Suppressor macrophage (primary cell): Measurements from ENCODE around the gene ZNF618.

ENCODE experiments used
- DNase-seq, 4 experiments: peaks; one replicate each; pipeline ENCODE4 v3.0.0-alpha.2; 2020 to 2022

ZNF618 gene

DNA sequence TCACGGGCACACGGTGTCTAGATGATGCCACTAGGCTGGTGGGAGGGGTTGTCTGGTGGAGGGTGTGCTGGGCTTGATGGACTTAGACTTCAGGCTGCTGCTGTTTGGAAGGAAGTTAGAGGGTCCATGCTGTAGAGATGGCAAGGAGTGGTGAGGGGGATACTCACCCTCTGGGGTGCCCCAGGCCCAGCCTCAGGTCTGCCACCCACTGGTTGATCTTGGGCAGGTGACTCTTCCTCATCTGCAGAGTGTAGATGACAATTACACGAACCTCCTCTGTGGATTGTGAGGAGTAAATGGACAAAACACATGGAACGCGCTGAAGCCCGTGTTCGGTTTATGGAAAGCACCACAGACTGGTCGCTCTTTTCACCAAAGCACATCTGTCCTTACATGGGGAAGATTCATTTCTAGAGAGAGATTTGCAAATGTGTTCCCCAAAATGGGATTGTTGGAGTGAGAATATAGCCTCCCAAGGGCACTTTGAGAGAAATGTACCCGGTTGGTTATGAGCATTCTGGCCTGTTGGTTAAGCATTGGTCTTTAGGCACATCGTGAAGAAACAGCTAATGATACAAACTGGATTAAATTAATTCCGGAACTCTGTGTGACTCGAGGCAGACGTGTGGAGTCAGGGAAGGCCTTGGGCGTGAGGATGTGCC, 58.2 kb downstream of the ZNF618 start:
- DNase-seq, result no peak

DNA sequence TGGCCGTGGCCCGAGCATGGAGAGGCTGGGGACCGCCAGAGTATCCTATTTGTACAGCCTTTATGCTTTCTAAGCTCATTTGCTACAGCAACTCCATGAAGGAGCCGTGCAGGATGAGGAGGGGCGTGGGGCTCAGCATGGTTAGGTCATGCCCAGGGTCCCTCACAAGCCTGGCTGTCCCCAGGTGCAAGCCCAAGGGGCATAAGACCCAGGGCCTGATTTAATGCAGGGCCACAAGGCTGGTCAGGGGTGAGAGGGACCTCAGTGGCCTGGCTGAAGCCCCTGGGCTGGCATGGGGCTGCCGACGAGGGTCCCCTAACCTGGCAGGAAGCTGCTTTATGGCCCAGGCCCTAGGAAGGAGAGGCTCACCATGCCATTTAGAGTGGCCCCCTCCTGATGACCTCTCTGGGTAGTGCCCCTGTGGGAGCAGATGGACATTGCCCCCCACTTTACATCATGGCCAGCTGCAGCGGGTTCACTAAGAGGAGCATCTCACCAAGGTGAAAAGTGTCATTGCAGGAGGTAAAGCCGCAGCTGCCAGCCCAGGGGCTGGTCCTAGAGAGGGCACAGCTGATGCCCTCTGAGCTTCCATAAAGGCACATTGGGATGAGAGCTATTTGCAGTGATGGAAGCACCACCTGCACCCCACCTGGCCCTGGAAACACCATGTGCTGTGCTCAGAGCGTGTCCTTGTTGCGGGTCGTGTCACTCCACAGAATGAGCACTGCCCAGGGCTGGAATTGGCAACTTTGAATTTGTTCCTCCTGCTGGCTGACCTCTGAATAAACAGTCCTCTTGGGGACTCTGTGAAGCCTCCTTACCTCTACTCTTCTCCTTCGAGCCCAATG, 58.9 kb downstream of the ZNF618 start:
- no peak for DNase-seq

DNA sequence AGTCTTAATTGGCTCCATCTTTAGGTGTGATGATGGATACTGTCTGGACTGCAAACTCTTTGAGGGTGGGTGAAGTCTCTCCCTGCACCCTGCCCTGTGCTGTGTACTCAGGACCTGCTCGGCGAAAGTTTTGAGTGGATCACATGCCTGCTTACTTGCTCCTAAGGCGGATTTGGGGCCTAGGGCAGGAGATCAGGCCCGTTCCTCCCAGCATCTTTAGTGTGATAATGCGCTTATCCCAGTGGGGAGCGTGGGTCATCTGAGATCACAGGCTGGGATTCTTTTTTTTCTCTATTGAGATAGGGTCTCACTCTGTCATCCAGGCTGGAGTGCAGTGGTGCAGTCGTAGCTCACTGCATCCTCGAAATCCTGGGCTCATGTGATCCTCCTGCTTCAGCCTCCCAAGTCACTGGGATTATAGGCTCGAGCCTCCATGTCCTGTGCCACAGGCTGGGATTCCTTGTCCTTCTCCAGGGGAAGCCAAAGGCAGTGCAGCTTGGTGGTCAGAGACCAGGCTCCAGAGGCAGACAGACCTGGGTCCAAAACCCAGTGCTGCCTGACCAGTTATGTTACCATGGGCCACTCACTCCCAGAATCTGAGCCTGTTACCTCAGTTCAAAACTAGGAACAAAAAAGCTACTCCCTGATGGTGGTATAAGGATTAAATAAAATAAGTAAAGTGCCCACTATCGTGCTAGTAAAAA, 59.7 kb downstream of the ZNF618 start:
- DNase-seq, result no peak

DNA sequence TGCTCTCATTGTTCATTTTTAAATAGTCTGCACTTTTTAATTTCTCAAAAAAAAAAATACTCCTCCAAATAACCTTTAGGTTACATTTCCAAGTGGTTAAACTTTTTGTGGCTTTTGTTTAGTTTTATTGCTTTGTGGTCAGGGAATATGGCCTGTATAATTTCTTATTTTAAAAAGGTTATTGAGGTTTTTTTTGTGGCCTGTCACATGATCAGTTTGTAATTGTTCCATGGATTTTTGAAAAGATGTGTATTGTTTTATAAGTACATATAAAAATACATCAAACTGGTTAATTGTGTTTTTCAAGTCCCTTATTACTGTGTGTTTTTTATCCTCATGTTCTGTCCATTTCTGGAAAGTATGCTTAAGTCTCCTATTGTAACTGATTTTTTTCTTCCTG, 64.0 kb downstream of the ZNF618 start:
- no peak for DNase-seq

DNA sequence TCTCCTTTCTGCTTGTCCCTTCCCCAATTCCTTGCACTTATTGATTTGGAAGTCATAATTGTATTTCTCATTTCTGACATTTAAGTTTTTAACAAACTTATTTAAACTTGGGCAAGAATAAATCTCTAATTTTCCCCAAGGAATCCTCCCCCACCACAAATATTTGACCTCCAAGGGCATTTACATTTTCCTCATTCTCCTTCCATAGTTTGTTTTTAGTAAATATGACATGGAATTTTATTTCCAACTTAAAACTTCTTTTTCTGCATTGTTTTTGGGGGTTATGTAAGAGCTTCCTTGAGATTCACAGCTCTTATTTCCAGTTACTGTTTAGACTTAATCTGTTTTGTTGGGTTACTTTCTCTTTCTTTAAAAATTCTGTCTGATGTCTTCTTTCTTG, 64.9 kb downstream of the ZNF618 start:
- DNase-seq, result no peak

DNA sequence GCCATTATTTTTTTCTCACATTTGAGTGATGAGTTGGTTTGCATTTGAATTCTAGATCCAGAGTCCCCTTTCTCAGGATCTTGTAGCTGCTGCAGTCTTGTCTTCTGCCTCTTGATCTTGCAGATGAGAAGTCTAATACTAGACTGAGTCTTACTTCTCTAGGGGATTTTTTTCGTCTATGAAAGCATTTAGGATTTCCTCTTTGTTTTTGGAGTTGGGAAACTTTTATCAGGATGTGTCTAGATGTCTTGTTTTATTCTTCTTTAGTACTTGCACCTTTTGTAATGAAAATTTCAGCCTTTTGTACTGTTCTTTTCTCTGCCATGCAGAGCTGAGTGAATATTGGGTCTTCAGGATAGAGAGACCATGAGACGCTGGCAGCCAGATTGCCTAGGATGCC, 65.4 kb downstream of the ZNF618 start:
- DNase-seq, result peak in 2 of 4 experiments; percentile 53 to 64

DNA sequence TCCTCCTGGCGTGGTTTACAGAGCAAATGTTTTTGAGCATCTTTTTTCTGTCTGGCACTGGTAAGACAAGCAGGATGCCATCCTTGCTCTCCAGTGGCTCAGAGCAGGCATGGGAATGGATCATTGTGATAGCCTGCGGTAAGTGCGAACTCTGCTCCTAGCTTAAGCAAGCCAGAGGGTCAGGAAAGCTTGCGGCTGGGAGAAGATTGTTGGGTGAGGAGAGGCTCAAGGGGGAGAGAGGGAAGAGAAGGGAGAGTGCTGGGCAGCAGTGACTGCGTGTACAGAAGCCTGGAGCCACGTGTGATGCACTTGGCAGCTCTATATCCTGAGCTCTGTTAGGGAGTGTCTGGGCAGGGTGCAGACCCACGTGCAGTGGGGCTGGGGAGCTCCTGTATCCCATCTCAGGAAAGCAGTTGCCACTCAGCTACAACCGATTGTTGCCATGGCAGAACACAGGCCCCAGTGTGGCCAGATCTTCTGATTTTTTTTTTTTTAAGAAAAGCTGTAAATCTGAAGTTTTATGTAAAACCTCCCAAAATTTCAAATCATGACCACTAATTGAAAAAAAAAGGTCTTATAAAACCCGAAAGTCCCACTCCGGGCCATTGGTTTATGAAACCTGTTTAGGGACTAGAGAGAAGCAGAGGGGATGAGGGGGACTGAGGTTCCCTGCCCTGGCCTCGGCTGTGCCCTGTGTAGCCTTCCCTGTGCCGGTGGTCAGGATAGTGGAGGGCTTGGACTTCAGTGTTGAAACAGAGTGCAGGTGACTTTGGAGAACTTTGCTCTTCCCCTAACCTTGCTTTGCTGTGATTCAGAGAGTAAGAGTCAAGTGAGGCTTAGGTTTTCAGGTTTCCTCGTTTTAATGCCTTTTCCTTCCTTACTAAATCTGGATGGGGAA, 67.3 kb downstream of the ZNF618 start:
- DNase-seq, result no peak

DNA sequence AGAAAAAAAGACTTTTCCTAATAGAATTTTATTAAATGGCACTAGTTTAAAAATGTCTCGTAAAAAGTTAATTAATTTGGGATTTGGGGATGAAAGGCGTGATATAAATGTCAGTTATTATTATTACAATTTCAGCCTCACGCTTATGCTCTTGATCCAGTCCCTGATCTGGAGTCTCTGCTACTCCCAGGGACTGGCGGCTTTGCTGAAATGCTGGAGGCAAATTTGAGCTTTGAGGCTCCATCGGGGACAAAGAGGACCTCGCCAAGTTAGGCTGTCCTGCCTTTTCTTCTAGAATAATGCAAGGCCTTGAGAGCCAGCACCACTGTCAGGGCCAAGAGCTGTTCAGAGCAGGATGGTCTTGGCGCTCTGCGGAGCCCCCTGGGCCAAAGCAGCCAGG, 69.7 kb downstream of the ZNF618 start:
- DNase-seq, result no peak

DNA sequence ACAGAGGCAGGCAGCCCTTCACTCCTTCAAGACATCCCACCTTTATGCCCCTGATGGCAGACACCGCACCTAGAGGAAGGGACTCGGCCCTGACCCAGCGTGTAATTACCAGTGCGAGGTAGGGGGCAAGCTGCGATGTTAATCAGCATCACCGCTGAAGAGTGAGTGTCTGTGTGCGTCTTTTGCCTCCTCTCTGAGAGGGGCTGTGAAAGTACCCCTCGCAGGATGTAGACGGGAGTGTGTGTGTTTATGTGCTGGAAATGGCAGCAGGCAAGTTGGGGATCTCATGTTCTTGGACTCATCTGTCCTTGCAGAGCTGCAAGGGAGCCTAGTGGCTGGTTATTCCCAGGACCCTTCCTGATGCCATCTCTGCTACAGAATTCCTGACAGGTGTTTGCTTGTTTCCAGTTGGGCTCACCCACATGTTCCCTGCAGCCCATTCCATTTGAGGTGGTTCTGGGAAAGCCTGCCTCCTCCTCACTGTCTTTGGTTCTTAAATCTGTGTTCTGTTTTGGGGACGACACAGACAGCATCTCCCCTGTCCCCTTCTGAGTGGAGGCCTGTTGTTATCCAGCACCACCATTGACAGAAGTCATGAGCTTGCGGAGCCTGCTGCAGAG, 70.5 kb downstream of the ZNF618 start:
- no peak for DNase-seq

DNA sequence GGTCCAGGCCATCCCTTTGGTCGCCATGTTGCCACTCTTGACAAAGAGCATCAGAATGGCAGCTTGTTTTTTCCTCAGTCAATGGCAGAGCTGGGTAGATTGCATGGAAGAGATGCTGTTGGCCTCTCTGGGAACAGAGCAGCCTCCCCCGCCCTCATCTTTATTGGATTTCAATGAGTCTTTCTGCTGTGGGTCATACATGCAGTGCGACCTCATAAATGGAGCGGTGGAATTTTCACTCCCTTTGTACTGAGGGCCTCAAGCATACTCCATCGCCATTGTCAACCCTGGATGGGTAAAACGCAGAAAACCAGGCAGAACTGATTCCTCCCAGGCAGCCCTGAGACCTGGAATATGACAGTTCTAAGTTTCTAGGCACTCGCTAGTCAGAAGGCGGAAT, 71.8 kb downstream of the ZNF618 start:
- no peak for DNase-seq

DNA sequence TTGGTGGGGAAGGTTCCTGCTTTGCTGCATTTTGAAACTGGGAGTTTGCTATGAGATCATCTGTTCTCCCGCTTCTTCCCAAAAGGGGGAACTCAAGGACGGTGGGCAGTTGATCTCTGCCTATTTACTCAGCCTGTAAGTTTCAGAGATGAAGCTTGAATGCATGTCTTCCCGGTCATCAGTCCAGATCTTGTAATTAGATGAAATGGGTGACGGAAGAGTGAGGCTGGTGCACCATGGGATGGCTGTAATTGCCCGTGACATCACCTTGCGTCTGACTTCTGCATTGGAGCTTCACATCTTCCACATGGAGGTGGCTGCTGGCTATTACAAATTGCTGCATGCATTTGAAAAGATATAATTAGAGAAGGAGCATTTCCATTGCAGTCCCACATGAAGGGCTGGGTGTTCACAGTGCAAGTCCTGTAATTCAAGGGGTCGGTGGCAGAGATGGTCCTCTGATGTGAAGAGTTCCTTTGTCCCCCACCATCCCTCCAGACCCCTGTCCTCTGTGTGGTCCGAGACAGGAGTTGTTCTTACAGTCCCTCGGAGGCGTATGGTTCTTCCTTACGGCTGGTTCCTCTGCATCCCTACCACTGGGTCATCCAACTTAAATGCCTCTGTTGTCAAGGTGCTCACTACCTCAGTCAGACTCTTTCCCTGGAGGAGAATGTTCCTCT, 72.9 kb downstream of the ZNF618 start:
- DNase-seq, result peak; percentile 23 to 75 (median 58)

DNA sequence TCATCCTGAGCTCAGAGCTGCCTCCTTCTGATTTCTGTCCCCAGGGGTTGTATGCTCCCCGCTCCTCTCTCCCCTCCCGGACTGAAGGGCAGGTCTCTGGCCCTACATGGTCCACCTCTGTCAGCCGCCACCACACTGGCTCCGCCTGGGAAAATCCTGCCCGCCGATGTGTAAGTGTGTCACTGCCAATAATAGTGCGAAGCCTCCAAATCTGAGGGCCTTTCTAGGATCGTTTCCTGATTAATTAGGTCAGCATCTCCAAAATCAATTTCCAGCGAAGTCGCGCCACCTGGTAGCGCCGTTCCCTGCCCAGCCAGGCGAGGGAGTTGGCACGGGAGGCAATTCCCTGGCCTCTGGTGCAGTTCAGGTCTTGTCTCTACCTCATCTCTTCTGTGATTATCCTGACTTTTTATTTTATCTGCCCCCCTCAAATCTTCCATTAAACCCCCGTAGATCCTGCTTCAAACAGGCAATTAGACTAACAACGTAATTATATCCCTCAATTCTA, 73.5 kb downstream of the ZNF618 start:
- no peak for DNase-seq

DNA sequence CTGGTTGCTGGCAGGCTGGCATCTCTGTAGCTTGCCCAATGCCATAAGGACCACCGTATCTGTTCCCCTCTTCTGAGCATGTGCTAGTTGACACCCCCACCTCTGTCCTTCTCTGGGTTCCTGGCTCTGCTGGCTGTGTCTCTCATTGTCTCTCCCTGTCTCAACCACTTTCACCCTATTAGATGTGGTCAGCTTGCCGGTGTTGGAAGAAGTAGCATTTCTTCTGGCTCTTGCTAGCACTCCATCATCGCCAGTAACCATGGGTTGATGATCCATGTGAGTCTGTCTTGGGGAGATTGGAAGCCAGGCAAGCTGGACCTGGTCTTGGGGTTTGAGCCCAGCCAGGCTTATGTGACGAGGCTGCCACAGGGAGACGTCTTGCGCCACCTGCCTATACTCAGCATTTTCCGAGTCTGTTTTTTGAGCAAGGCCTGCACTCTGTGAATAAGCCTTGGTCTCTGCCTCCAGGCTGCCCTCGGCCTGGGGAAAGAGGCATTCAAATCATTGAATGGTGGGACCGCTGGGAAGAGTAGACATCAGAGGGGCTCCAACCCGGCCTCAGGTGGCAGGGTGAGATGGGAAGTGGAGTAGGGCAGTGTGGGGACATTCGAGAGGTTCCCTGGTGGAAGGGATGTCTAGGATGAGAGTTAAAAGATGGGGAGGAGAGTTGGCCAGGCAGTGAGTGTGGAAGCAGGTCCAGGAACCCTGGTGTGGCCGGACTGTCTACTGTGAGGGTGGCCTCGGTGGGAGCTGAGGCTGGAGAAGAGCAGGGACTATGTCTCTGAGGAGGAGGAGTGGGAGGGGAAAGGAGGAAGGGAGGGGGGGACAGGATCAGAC, 74.3 kb downstream of the ZNF618 start:
- DNase-seq, result no peak

DNA sequence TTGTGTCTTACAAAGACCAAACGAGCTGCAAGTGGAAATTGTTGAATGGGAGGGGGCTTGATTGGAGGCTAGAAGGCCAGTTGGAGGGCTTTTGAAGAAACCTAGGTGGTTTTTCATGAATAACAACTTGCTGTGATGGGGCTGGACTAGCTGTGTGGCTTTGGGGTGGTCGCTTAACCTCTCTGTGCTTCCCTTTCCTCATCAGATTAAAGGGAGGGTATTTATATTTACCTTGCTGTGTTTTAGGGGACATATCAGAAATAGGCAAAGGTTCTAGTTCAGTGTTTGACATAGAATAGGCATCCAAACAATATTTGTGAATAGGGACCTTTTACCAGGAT, 74.9 kb downstream of the ZNF618 start:
- no peak for DNase-seq

DNA sequence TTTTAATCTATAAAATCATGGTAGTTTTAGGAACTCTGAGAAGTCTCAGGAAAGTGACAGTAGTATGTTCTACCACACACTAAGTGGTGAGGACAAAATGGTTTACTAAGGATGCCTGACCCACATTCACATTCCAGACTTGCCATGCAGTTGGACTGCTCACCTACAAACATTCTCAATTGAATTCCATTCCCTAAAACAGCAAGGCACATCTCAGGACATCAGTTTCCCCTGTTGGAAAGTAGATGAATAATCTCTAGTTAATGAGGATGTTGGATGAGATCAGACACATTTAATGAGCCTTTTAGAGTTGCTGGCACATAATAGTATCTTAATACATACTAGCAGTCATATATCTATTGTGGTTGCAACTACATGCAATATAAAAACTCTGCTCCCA, 76.6 kb downstream of the ZNF618 start:
- no peak for DNase-seq

DNA sequence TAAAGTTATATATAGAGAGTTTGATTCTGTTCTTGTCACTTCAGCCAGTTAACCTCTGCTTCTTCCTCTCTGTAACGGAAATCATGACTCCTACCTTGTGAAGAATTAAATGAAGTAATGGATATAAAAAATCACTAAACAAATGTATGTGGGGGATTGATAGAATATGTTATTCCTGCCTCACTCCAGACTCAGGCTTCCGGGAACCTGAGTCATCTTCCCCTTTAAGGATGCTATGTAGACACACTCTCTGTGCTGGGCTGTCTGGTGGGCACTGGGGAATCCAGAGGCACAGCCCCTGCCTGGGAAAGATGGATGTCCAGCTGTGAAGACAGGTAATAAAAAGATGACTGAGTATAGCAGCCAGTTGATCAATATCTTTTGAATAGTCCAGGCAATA, 77.4 kb downstream of the ZNF618 start:
- DNase-seq, result no peak

DNA sequence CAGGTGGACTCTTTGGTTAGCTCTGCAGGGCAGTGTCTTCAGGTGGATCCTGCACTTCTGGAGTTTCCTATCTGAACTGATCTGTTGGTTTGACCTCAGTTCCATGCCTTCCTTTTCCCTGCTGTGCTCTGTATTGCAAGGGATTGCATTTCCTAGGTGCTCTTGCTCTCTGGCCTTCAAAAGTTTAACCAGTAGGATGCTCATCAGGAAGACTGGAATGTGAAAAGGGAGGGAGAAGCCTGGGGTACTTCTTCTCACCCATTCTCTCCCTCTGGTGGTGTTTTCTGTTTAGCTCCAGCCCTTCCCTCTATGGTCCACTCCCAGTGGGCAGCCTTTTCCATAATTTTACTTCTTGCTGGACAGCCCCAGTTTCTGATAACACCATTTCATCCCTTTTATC, 78.5 kb downstream of the ZNF618 start:
- DNase-seq, result no peak

DNA sequence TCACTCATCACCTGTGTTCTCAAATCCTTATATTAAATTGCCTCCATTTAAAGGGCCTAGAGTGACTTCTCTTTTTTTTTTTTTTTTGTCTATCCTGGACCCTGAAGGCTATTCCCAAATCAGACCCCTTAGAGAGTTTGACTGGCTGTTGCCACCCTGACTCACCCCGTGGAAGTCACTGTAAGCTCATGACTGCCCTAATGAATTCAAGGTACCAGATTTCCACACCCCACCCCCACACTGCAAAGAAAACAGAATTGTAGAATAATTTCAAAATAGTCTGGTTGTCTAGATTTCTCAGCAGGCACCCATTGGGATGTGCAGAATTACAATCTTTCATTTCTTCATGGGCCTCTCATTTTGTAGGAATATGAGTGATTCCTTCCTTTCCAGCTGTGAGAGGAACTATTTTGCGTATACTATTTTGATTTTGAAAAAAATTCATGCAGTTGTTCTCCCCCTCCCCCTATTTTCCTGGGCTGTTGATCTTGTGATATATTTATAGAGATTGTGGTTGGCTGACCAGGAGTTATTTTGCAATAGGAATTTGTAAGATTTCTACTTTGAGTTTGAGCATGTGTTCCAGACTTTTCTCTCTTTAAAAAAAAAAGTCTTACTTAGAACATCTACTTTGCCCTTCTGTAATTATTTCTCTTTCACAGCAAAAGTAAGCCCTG, 79.1 kb downstream of the ZNF618 start:
- peak; percentile 45 to 72 (median 58) for DNase-seq

DNA sequence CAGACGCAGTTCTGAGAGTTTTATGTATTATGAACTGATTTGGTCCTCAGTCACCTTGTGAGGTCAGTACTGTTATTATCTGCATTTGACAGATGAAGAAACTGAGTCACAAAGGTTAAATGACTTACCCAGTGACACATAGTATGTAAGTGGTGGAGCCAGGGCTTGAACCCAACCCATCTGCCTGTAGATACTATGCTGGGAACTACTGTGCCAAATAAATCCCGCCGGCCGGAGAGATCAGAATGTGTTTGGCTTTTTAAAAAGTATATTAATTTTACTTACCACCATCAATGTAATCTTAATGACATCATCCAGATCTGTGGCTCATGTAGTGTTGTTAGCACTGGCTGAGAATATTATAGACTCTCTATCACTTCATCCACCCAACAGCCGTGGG, 80.8 kb downstream of the ZNF618 start:
- DNase-seq, result no peak

DNA sequence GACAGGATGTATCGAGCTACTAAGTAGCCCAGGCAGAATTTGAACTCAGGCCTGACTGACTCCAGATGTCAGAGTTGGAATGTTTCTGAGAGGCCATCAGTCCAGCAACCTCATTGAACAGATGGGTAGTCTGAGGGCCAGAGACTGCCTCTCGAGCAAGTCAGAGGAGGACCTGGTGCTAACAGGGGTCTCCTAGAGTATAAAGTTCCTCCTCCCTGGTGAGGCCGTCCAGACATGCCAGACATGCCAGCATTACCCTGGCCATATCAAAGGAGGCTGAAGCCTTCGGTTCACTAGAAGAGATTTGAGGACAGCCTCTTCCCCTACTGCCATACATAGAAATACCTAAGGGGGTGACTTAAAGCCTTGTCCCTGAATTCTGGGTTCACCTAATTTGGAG, 81.2 kb downstream of the ZNF618 start:
- DNase-seq, result no peak
